GM10266 (cell line): Measurements from ENCODE around the gene BARD1.

Experiments
- DNase-seq: peaks from one replicate; pipeline ENCODE4 v3.0.0; 2012; ENCODE audit errors: extremely low spot score
- CTCF ChIP-seq: IDR thresholded peaks from 2 replicates; pipeline ENCODE4 v1.5.1; 2012; ENCODE audit warnings: mild to moderate bottlenecking, low read depth; ENCODE audit not compliant: control insufficient read depth, insufficient read depth; ENCODE audit errors: missing control alignments

Gene BARD1

GRCh38 chr2:214676421-214677089 is 132.9 kb downstream of the BARD1 start:
- DNase-seq = no peak
- no peak for TF ChIP-seq CTCF
